A549 (cell line): ENCODE data around the gene DOCK9. TPM values are rescaled to one million over a fixed set of nuclear protein-coding genes. Genes with fewer than 3 reads are reported as not detected.

ENCODE experiments used
- ATAC-seq, 2 experiments: fragments of 200-7000 bp in 1 of 2; fragments of >200 bp in 1 of 2; cut with Nextera tagmentation in 1 of 2; cut with Tn5 transposase in 1 of 2; 3 replicates each; pipeline versions ENCODE4 v1.8.0 to v1.9.1; 2018 to 2020; ENCODE audit warnings: mild to moderate bottlenecking in 1 of 2, moderate library complexity in 1 of 2
- CTCF ChIA-PET: fragments of 300-600 bp; sonication (Branson Sonifier 250); formaldehyde crosslinking; extraction: SDS; loops from one replicate; lab custom pipeline; 2021; ENCODE audit warnings: antibody characterized with exemption, inconsistent platforms; lab: Yijun Ruan, JAX
- POLR2A ChIA-PET: fragments of 350-600 bp; formaldehyde crosslinking; extraction: SDS; loops from one replicate; lab custom pipeline; 2021; ENCODE audit warnings: antibody characterized with exemption, inconsistent platforms; lab: Yijun Ruan, JAX
- DNase-seq, 2 experiments: peaks; one replicate each; pipeline versions ENCODE4 v3.0.0 to v3.0.0-alpha.2; 2011 to 2016; ENCODE audit warnings: low read depth in 1 of 2, low spot score in 1 of 2
- FAIRE-seq: peaks from 2 replicates; lab custom pipeline; 2011; peaks lifted over from hg19 to GRCh38; lab: Jason Lieb, UNC
- H3K27ac ChIP-seq, 2 experiments: fragments of >200 bp; sonication (Bioruptor Twin); formaldehyde crosslinking; 3 replicates each; pipeline ENCODE4 v1.5.1; 2016 to 2017
- H3K4me1 ChIP-seq: fragments of >200 bp; sonication (Bioruptor Twin); formaldehyde crosslinking; 3 replicates; pipeline ENCODE4 v1.6.1; 2016
- H3K4me2 ChIP-seq: fragments of >200 bp; sonication (Bioruptor Twin); formaldehyde crosslinking; 3 replicates; pipeline ENCODE4 v1.6.1; 2016
- H3K4me3 ChIP-seq: fragments of >200 bp; sonication (Bioruptor Twin); formaldehyde crosslinking; 3 replicates; pipeline ENCODE4 v1.5.1; 2016
- H3K9me3 ChIP-seq: fragments of >200 bp; sonication (Bioruptor Twin); formaldehyde crosslinking; 3 replicates; pipeline ENCODE4 v1.6.1; 2016
- BHLHE40 ChIP-seq: IDR thresholded peaks from 2 replicates; pipeline ENCODE4 v1.6.1; 2012; ENCODE audit warnings: low read depth, low read length, inconsistent platforms
- CBX2 ChIP-seq: fragments of 200-600 bp; sonication (generic); IDR thresholded peaks from 2 replicates; pipeline ENCODE4 v1.6.1; 2016; ENCODE audit warnings: low read depth, mild to moderate bottlenecking, borderline replicate concordance
- CHD4 ChIP-seq: fragments of 200-600 bp; sonication (generic); IDR thresholded peaks from 2 replicates; pipeline ENCODE4 v1.6.1; 2016; ENCODE audit warnings: antibody characterized with exemption, mild to moderate bottlenecking, borderline replicate concordance
- EHF ChIP-seq: fragments of 250-450 bp; sonication (Bioruptor Pico); IDR thresholded peaks from 2 replicates; pipeline ENCODE4 v1.5.0; 2020; ENCODE audit warnings: mild to moderate bottlenecking
- EP300 ChIP-seq, 2 experiments: fragments of >200 bp; sonication (Bioruptor Twin); formaldehyde crosslinking; IDR thresholded peaks; 2 replicates in 1 of 2; 3 replicates in 1 of 2; pipeline ENCODE4 v1.6.1; 2016 to 2017
- FOSB ChIP-seq: fragments of 250-450 bp; sonication (Bioruptor Pico); IDR thresholded peaks from 2 replicates; pipeline ENCODE4 v1.5.0; 2020; ENCODE audit warnings: mild to moderate bottlenecking, moderate library complexity
- GATA3 ChIP-seq: IDR thresholded peaks from 2 replicates; pipeline ENCODE4 v1.6.1; 2012; ENCODE audit warnings: borderline replicate concordance
- HDAC2 ChIP-seq: fragments of 200-600 bp; sonication (generic); IDR thresholded peaks from 2 replicates; pipeline ENCODE4 v1.6.1; 2016
- HEYL ChIP-seq: fragments of 250-450 bp; sonication (Bioruptor Pico); IDR thresholded peaks from 2 replicates; pipeline ENCODE4 v1.8.0; 2021; ENCODE audit warnings: mild to moderate bottlenecking, moderate library complexity
- HOXB13 ChIP-seq: fragments of 250-450 bp; sonication (Bioruptor Pico); IDR thresholded peaks from 2 replicates; pipeline ENCODE4 v1.5.0; 2020; ENCODE audit warnings: low read depth, mild to moderate bottlenecking, moderate library complexity
- JUN ChIP-seq, 2 experiments: fragments of >200 bp; sonication (Bioruptor Twin); formaldehyde crosslinking; IDR thresholded peaks; 2 replicates in 1 of 2; 3 replicates in 1 of 2; pipeline ENCODE4 v1.6.1; 2016 to 2017
- KDM1A ChIP-seq: fragments of 200-600 bp; sonication (generic); IDR thresholded peaks from 2 replicates; pipeline ENCODE4 v1.6.1; 2016; ENCODE audit warnings: low read depth, mild to moderate bottlenecking
- MAFK ChIP-seq: fragments of 450-650 bp; IDR thresholded peaks from 2 replicates; pipeline ENCODE4 v1.6.1; 2014; ENCODE audit not compliant: partially characterized antibody
- NPAS2 ChIP-seq: fragments of 250-450 bp; sonication (Bioruptor Pico); IDR thresholded peaks from 2 replicates; pipeline ENCODE4 v1.8.0; 2022; ENCODE audit warnings: mild to moderate bottlenecking, moderate library complexity, borderline replicate concordance
- NR3C1 ChIP-seq: fragments of >200 bp; sonication (Bioruptor Twin); formaldehyde crosslinking; IDR thresholded peaks from 3 replicates; pipeline ENCODE4 v1.6.1; 2017
- POLR2A ChIP-seq: IDR thresholded peaks from 2 replicates; pipeline ENCODE4 v1.6.1; 2012; ENCODE audit warnings: mild to moderate bottlenecking, low read length
- POLR2AphosphoS2 ChIP-seq: conservative IDR thresholded peaks from 2 replicates; pipeline ENCODE4 v1.6.1; 2012; ENCODE audit warnings: low read length, improper control_type of control experiment, inconsistent platforms
- RAD21 ChIP-seq, 2 experiments: fragments of >200 bp in 1 of 2; sonication (Bioruptor Twin) in 1 of 2; formaldehyde crosslinking in 1 of 2; IDR thresholded peaks in 1 of 2; conservative IDR thresholded peaks in 1 of 2; 2 replicates in 1 of 2; 3 replicates in 1 of 2; pipeline ENCODE4 v1.6.1; 2012 to 2018; ENCODE audit warnings: inconsistent platforms in 1 of 2
- RARB ChIP-seq: fragments of 250-450 bp; sonication (Bioruptor Pico); IDR thresholded peaks from 2 replicates; pipeline ENCODE4 v1.8.0; 2021; ENCODE audit warnings: mild to moderate bottlenecking, moderate library complexity
- REST ChIP-seq: fragments of 200-600 bp; sonication (generic); IDR thresholded peaks from 2 replicates; pipeline ENCODE4 v1.6.1; 2016; ENCODE audit warnings: antibody characterized with exemption, mild to moderate bottlenecking, moderate library complexity
- RFX5 ChIP-seq: fragments of 450-650 bp; IDR thresholded peaks from 2 replicates; pipeline ENCODE4 v1.7.1; 2014; ENCODE audit warnings: antibody characterized with exemption, mild to moderate bottlenecking, moderate library complexity
- SMC3 ChIP-seq: fragments of >200 bp; sonication (Bioruptor Twin); formaldehyde crosslinking; IDR thresholded peaks from 3 replicates; pipeline ENCODE4 v1.6.1; 2018; ENCODE audit warnings: inconsistent platforms
- SREBF2 ChIP-seq: fragments of 450-650 bp; IDR thresholded peaks from 2 replicates; pipeline ENCODE4 v1.6.1; 2014; ENCODE audit warnings: mild to moderate bottlenecking, moderate library complexity
- TFCP2L1 ChIP-seq: fragments of 250-450 bp; sonication (Bioruptor Pico); IDR thresholded peaks from 2 replicates; pipeline ENCODE4 v1.5.0; 2021; ENCODE audit warnings: mild to moderate bottlenecking
- TP53 ChIP-seq: fragments of 250-450 bp; sonication (Bioruptor Pico); IDR thresholded peaks from 2 replicates; pipeline ENCODE4 v1.5.0; 2021; ENCODE audit warnings: mild to moderate bottlenecking, moderate library complexity
- ZSCAN20 ChIP-seq: fragments of 250-450 bp; sonication (Bioruptor Pico); IDR thresholded peaks from 2 replicates; pipeline ENCODE4 v1.8.0; 2022; ENCODE audit warnings: mild to moderate bottlenecking, moderate library complexity
- WGBS: methylation state at CpG from one replicate; pipeline ENCODE4 v1.1.6; 2017; ENCODE audit errors: missing lambda C conversion rate; 5-methylcytosine and 5-hydroxymethylcytosine counted together
- polyA plus RNA-seq, 4 experiments: library from polyadenylated mRNA; depleted of rRNA in 3 of 4; stranded (reverse); fragments of >200 nt; fragmentation: RNase III in 1 of 4; extraction: RNeasy Plus Mini Kit Qiagen cat#74134 plus additional on column Dnase treatment in 1 of 4; gene quantifications; 2 replicates in 3 of 4; 3 replicates in 1 of 4; pipeline ENCODE4 v1.2.3, GENCODE V29; 2011 to 2017
- TF ChIP-seq, protein P1 (sequence below): IDR thresholded peaks from 2 replicates; pipeline ENCODE4 v1.6.1; 2012
- TF ChIP-seq, protein P2 (sequence below): fragments of 450-650 bp; IDR thresholded peaks from 2 replicates; pipeline ENCODE4 v1.6.1; 2014; ENCODE audit warnings: antibody characterized with exemption
- TF ChIP-seq, protein P3 (sequence below): fragments of 150-350 bp; IDR thresholded peaks from 2 replicates; pipeline ENCODE4 v1.6.1; 2014; ENCODE audit warnings: low read depth, mild to moderate bottlenecking, low read length

DOCK9 gene
- polyA plus RNA-seq, 2 of the 4 experiments (the other 2 are of a cell fraction), result 34.0 to 43.9 TPM

- Histone ChIP-seq H3K4me1 (peaks cover 8% of the 10 kb centered on the region), H3K4me3 (no peak overlapping the region), H3K4me2 (no peak overlapping the region), H3K9me3 (no peaks in the 10 kb centered on the region), H3K27ac (no peak overlapping the region)
- ATAC-seq (no peak), FAIRE-seq (no peak), DNase-seq (no peak)
- POLR2A ChIA-PET, result no interaction called here
- 89% methylated on average over 11 of the region's 11 CpGs for WGBS
- CTCF ChIA-PET, result no interaction called here
- no peak for TF ChIP-seq RAD21 (conservative IDR thresholded peaks at IDR 0.05 in 1 of 2, IDR thresholded peaks at IDR 0.05 in 1 of 2)
- TF ChIP-seq FOSB (CRISPR knock-in tag), result no peak
Observed at GRCh38 chr13:98923641-98924397, 54.0 kb downstream of the DOCK9 start.

DNA sequence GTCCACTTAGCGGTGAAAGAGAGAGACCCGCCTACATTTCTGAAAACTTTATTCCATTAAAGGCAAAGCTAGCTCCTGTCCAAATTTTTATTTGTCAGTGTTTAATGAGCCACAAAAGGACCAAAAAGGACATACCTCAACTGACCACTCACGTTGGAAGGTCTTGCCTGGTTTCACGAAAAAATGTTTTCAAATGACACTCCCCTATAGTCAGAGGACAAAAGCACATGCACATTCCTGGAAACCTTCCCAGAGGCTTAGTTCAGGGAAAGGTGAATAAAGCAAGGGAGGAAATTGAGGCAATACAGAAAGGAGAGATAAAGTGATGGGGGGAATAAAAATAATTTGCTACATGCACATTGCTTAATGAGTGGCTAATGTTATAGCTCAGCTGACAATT, 55.6 kb downstream of the DOCK9 start:
- peaks cover 5% of the 10 kb centered on the region for H3K4me1 ChIP-seq
- CTCF ChIA-PET, result no interaction called here
- no peak for FAIRE-seq
- POLR2A ChIA-PET, result no interaction called here
- ATAC-seq, result no peak
- no peak for TF ChIP-seq CBX2
- TF ChIP-seq TFCP2L1, result no peak
- no peak for TF ChIP-seq TP53 (CRISPR knock-in tag)
- no peak for TF ChIP-seq SMC3
- no peak for TF ChIP-seq JUN (IDR thresholded peaks at IDR 0.05)
- no peak for TF ChIP-seq NPAS2 (CRISPR knock-in tag)
- TF ChIP-seq CHD4, result no peak
- no peak for TF ChIP-seq EP300 (IDR thresholded peaks at IDR 0.05)
- no peak for TF ChIP-seq HOXB13 (CRISPR knock-in tag)
- TF ChIP-seq EHF (CRISPR knock-in tag), result no peak
- no peak for TF ChIP-seq POLR2A
- TF ChIP-seq MAFK, result no peak
- no peak for TF ChIP-seq RFX5
- TF ChIP-seq HEYL (CRISPR knock-in tag), result no peak
- TF ChIP-seq, protein P1, sequence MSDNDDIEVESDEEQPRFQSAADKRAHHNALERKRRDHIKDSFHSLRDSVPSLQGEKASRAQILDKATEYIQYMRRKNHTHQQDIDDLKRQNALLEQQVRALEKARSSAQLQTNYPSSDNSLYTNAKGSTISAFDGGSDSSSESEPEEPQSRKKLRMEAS, result no peak
- TF ChIP-seq FOSB (CRISPR knock-in tag), result no peak
- TF ChIP-seq POLR2AphosphoS2, result no peak
- no peak for TF ChIP-seq KDM1A
- TF ChIP-seq, all 56 proteins: peak for 0
- DNase-seq, result no peak
- WGBS, result 93% methylated on average over 4 of the region's 4 CpGs
- Histone ChIP-seq H3K9me3 (no peaks in the 10 kb centered on the region), H3K4me2 (no peak overlapping the region), H3K27ac (no peak overlapping the region), H3K4me3 (no peak overlapping the region)

DNA sequence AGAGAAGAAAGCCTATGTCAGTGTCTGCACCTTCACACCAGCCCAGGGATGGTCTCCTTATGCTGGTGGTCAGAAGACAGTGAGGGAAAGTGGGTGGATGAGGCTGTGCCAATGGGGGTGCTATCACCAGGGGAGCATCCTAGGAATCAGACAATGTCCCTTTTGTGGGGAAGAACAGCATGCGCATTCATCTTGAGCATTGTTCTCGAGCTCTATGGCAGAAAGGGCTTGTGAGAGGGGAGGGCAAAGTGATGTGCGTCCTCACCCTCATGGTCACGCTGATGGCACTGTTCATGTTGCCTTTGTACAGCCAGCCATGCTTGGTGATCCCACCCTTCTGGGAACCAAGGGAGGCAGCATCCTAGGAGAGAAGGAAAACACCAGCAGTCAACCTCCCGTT, 56.1 kb downstream of the DOCK9 start:
- FAIRE-seq, result no peak
- no peak for ATAC-seq
- 98% methylated on average over 5 of the region's 5 CpGs for WGBS
- ChIA-PET CTCF (no interaction called here), POLR2A (no interaction called here)
- no peaks in the 10 kb centered on the region for H3K9me3 ChIP-seq
- no peak overlapping the region for H3K4me3 ChIP-seq
- TF ChIP-seq, protein P2, sequence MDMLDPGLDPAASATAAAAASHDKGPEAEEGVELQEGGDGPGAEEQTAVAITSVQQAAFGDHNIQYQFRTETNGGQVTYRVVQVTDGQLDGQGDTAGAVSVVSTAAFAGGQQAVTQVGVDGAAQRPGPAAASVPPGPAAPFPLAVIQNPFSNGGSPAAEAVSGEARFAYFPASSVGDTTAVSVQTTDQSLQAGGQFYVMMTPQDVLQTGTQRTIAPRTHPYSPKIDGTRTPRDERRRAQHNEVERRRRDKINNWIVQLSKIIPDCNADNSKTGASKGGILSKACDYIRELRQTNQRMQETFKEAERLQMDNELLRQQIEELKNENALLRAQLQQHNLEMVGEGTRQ, result no peak
- TF ChIP-seq, protein P3, sequence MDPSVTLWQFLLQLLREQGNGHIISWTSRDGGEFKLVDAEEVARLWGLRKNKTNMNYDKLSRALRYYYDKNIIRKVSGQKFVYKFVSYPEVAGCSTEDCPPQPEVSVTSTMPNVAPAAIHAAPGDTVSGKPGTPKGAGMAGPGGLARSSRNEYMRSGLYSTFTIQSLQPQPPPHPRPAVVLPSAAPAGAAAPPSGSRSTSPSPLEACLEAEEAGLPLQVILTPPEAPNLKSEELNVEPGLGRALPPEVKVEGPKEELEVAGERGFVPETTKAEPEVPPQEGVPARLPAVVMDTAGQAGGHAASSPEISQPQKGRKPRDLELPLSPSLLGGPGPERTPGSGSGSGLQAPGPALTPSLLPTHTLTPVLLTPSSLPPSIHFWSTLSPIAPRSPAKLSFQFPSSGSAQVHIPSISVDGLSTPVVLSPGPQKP, result no peak
- TF ChIP-seq EP300 (IDR thresholded peaks at IDR 0.05) (no peak), BHLHE40 (no peak), HEYL (CRISPR knock-in tag) (no peak), HDAC2 (no peak), ZSCAN20 (no peak), GATA3 (no peak), REST (no peak), SREBF2 (no peak), RARB (CRISPR knock-in tag) (no peak), CHD4 (no peak), NR3C1 (no peak), POLR2AphosphoS2 (no peak), POLR2A (no peak)
- peaks cover 10% of the 10 kb centered on the region for H3K4me1 ChIP-seq
- DNase-seq, result no peak
- H3K27ac ChIP-seq, result no peak overlapping the region
- no peak overlapping the region for H3K4me2 ChIP-seq
